Dendritic cell treated with granulocyte-macrophage colony-stimulating factor and Interleukin-4, amounts not matched to agents 40 ng/mL and 50 ng/mL, for 4 days (primary cell): ENCODE results near the gene TNFRSF18.

ENCODE experiments used
- H3K27ac Mint-ChIP-seq: one replicate; pipeline ENCODE4 v1.8.0; 2022; ENCODE audit warnings: mild to moderate bottlenecking, mixed read lengths
- H3K27me3 Mint-ChIP-seq: one replicate; pipeline ENCODE4 v1.8.0; 2022; ENCODE audit warnings: mild to moderate bottlenecking, mixed read lengths
- H3K36me3 Mint-ChIP-seq: one replicate; pipeline ENCODE4 v1.8.0; 2022; ENCODE audit warnings: low read depth, mixed read lengths
- H3K4me1 Mint-ChIP-seq: one replicate; pipeline ENCODE4 v1.8.0; 2022; ENCODE audit warnings: low read depth, mixed read lengths
- H3K4me3 Mint-ChIP-seq: one replicate; pipeline ENCODE4 v1.8.0; 2022; ENCODE audit warnings: mild to moderate bottlenecking, moderate library complexity, mixed read lengths
- H3K9me3 Mint-ChIP-seq: one replicate; pipeline ENCODE4 v1.8.0; 2022; ENCODE audit warnings: mixed read lengths
- intact Hi-C: fragments of 100-400 bp; cut with micrococcal nuclease; formaldehyde crosslinking; loops from one replicate; pipeline ENCODE4 v1.15.0; 2022

TNFRSF18 gene

GRCh38 chr1:1236176-1236763 lies 29.9 kb upstream of the TNFRSF18 start:
- H3K4me3 Mint-ChIP-seq: no peak overlapping the region
- H3K9me3 Mint-ChIP-seq: no peaks in the 10 kb centered on the region
- H3K4me1 Mint-ChIP-seq: peaks cover 19% of the 10 kb centered on the region
- no peak overlapping the region for H3K27ac Mint-ChIP-seq
- intact Hi-C loops: no loop called here
- peaks cover 35% of the 10 kb centered on the region for H3K27me3 Mint-ChIP-seq
- peaks cover 26% of the 10 kb centered on the region for H3K36me3 Mint-ChIP-seq

GRCh38 chr1:1235016-1235744 lies 28.8 kb upstream of the TNFRSF18 start:
- H3K36me3 Mint-ChIP-seq: peaks cover 32% of the 10 kb centered on the region
- H3K27me3 Mint-ChIP-seq: peaks cover 29% of the 10 kb centered on the region
- no peak overlapping the region for H3K4me3 Mint-ChIP-seq
- H3K9me3 Mint-ChIP-seq: no peaks in the 10 kb centered on the region
- H3K4me1 Mint-ChIP-seq: peaks cover 27% of the 10 kb centered on the region
- intact Hi-C loops: no loop called here
- H3K27ac Mint-ChIP-seq: no peak overlapping the region

GRCh38 chr1:1234180-1234808 lies 27.9 kb upstream of the TNFRSF18 start:
- no peak overlapping the region for H3K27ac Mint-ChIP-seq
- H3K36me3 Mint-ChIP-seq: peaks cover 41% of the 10 kb centered on the region
- H3K27me3 Mint-ChIP-seq: peaks cover 21% of the 10 kb centered on the region
- H3K9me3 Mint-ChIP-seq: no peaks in the 10 kb centered on the region
- peaks cover 36% of the 10 kb centered on the region for H3K4me1 Mint-ChIP-seq
- H3K4me3 Mint-ChIP-seq: no peak overlapping the region
- intact Hi-C loops: no loop called here

GRCh38 chr1:1233567-1233892 lies 27.1 kb upstream of the TNFRSF18 start:
- H3K4me3 Mint-ChIP-seq: peak overlapping the region; percentile 42

GRCh38 chr1:1232796-1233566 lies 26.6 kb upstream of the TNFRSF18 start:
- peaks cover 54% of the 10 kb centered on the region for H3K36me3 Mint-ChIP-seq
- intact Hi-C loops: no loop called here
- H3K4me3 Mint-ChIP-seq: peak overlapping the region; percentile 67
- peaks cover 10% of the 10 kb centered on the region for H3K27me3 Mint-ChIP-seq
- peaks cover 37% of the 10 kb centered on the region for H3K4me1 Mint-ChIP-seq
- no peaks in the 10 kb centered on the region for H3K9me3 Mint-ChIP-seq
- H3K27ac Mint-ChIP-seq: peak overlapping the region; percentile 63

More at GRCh38 chr1:1233567-1233892, 27.1 kb upstream of the TNFRSF18 start:
- H3K27ac Mint-ChIP-seq: no peak overlapping the region
- H3K36me3 Mint-ChIP-seq: peaks cover 49% of the 10 kb centered on the region
- peaks cover 16% of the 10 kb centered on the region for H3K27me3 Mint-ChIP-seq
- intact Hi-C loops: no loop called here
- peaks cover 37% of the 10 kb centered on the region for H3K4me1 Mint-ChIP-seq
- H3K9me3 Mint-ChIP-seq: no peaks in the 10 kb centered on the region

GRCh38 chr1:1232208-1232795 lies 25.9 kb upstream of the TNFRSF18 start, which contains the start of gene B3GALT6:
TSS of gene B3GALT6 (plus strand) at chr1:1232237. CDS start at chr1:1232279, 42 bp downstream.
- Mint-ChIP-seq H3K4me3 (peak within 1 kb of the TSS; percentile 90), H3K36me3 (peaks cover 61% of the 10 kb centered on the region), H3K27me3 (peaks cover 6% of the 10 kb centered on the region), H3K9me3 (no peaks in the 10 kb centered on the region), H3K4me1 (peaks cover 37% of the 10 kb centered on the region), H3K27ac (peak within 1 kb of the TSS; percentile 91)
- intact Hi-C loops: no loop called here

- Mint-ChIP-seq H3K36me3 (peaks cover 68% of the 10 kb centered on the region), H3K4me3 (peak within 1 kb of the TSS; percentile 90), H3K27ac (peak within 1 kb of the TSS; percentile 91), H3K27me3 (no peaks in the 10 kb centered on the region), H3K4me1 (peaks cover 37% of the 10 kb centered on the region), H3K9me3 (no peaks in the 10 kb centered on the region)
- intact Hi-C loops: loop anchor here (2.0 kb wide), 1 partner anchor 115 kb away; the partner anchor contains the start of gene C1orf159
These were observed 25.2 kb upstream of the TNFRSF18 start, which contains the start of gene SDF4 for GRCh38 chr1:1231400-1232207. TSS of gene SDF4 (minus strand) at chr1:1232001. CDS start at chr1:1228772, 3,229 bp downstream.

- Mint-ChIP-seq H3K27me3 (no peaks in the 10 kb centered on the region), H3K4me1 (peaks cover 40% of the 10 kb centered on the region), H3K9me3 (no peaks in the 10 kb centered on the region), H3K36me3 (peaks cover 76% of the 10 kb centered on the region), H3K27ac (peak overlapping the region; percentile 91), H3K4me3 (peak overlapping the region; percentile 90)
- intact Hi-C loops: loop anchor here (2.0 kb wide), 1 partner anchor 114 kb away; the partner anchor contains the start of gene C1orf159
These were observed 24.4 kb upstream of the TNFRSF18 start for GRCh38 chr1:1230656-1231399.

GRCh38 chr1:1229770-1230169 lies 23.4 kb upstream of the TNFRSF18 start:
- Mint-ChIP-seq H3K36me3 (peaks cover 80% of the 10 kb centered on the region), H3K4me1 (peaks cover 46% of the 10 kb centered on the region), H3K27me3 (no peaks in the 10 kb centered on the region), H3K4me3 (no peak overlapping the region), H3K27ac (peak overlapping the region; percentile 91), H3K9me3 (no peaks in the 10 kb centered on the region)
- intact Hi-C loops: loop anchor here (2.0 kb wide), 1 partner anchor 113 kb away; the partner anchor contains the start of gene C1orf159

- Mint-ChIP-seq H3K4me3 (no peak overlapping the region), H3K27ac (no peak overlapping the region), H3K9me3 (no peaks in the 10 kb centered on the region), H3K36me3 (peaks cover 80% of the 10 kb centered on the region), H3K27me3 (no peaks in the 10 kb centered on the region), H3K4me1 (peaks cover 37% of the 10 kb centered on the region)
- intact Hi-C loops: no loop called here
These were observed 22.4 kb upstream of the TNFRSF18 start for GRCh38 chr1:1228596-1229321.

GRCh38 chr1:1228187-1228586 lies 21.8 kb upstream of the TNFRSF18 start:
- H3K27ac Mint-ChIP-seq: no peak overlapping the region
- no peaks in the 10 kb centered on the region for H3K9me3 Mint-ChIP-seq
- H3K36me3 Mint-ChIP-seq: peaks cover 80% of the 10 kb centered on the region
- no peak overlapping the region for H3K4me3 Mint-ChIP-seq
- H3K4me1 Mint-ChIP-seq: peaks cover 31% of the 10 kb centered on the region
- intact Hi-C loops: no loop called here
- H3K27me3 Mint-ChIP-seq: no peaks in the 10 kb centered on the region

- Mint-ChIP-seq H3K9me3 (no peaks in the 10 kb centered on the region), H3K4me3 (no peak overlapping the region), H3K36me3 (peaks cover 87% of the 10 kb centered on the region), H3K27ac (no peak overlapping the region), H3K4me1 (peaks cover 27% of the 10 kb centered on the region), H3K27me3 (no peaks in the 10 kb centered on the region)
- intact Hi-C loops: no loop called here
These were observed 21.0 kb upstream of the TNFRSF18 start for GRCh38 chr1:1227386-1227785.
